HG03159 (cell line): Measurements from ENCODE around the gene GKAP1.
"Not testable (repeated sequence)": the region's sequence is repeated elsewhere in the genome, so short reads cannot be mapped to it uniquely, and the experiment has no call there.

Source experiments
- ATAC-seq: cut with Tn5 transposase; IDR thresholded peaks from one replicate; pipeline ENCODE4 v1.9.1; 2021; ENCODE audit warnings: mild to moderate bottlenecking, moderate library complexity; ENCODE audit not compliant: unreplicated experiment

The GKAP1 gene

DNA sequence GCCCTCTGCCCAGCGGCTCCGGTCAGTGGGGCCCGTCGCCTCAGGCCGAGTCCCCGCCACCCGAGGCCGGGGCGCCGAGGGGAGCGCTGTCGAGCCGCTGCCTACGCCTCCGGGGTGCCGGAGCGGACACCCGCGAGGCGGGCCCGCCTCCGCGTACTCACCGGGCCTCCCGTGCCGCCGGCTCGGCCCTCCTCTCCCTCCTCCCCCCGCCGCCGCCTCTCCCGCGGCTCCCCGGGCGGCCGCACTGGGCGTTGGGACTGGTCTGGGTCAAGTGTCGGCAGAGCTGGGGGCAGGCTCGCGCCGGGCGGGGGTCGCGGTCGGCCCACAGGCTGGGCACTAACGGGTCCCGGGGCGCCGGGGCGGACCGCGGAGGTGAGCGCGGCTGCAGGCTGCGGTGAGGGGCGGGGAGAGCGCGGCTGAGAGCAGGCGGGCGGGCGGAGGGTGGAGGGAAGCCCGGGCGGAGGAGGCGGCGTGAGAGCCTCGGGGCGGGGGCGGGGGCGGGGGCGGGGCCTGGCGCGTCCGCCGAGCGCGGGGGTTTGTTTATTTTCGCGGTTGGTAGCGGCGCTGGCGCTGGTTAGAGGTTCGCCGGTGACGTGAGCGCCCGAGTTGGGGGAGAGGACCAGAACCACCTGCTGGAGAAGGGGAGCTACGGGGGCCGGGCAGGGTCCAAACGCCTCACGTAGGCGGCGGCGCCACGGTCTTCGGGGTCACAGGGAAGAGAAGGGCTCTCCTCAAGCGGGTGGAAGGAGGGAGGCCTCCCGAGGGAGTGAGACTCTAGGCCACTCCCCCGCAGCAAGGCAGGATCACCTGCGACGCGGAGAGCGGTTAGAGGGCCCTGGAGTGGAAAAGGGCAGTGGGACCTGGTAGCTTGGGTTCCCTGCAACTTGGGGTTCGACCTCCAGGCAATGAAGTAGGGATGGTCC, at the start of gene GKAP1:
GKAP1 (minus strand) TSS at position 414 of the 923 bp plus-strand sequence. CDS start 11,252 bp downstream, outside the sequence.
- ATAC-seq = peak; percentile 83

DNA sequence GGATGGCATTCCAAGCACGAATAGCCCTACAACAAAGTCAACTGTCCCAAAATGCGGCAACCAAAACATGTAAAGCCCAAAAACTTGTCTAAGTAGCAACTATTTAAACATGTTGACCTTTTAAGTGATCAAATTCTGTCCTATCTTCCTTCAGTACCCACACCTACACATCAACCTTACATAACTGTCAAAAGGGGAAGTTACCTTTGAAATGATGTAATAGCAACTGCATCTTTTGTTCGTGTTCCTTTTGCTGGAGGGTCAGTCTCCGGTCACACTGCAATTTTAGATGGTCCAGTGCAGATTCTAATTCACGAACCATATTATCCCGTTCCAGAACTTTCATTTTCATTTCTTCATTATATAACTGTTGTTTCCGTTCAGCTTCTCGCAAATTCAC, 32.3 kb upstream of the GKAP1 start:
- ATAC-seq = not testable (repeated sequence)

DNA sequence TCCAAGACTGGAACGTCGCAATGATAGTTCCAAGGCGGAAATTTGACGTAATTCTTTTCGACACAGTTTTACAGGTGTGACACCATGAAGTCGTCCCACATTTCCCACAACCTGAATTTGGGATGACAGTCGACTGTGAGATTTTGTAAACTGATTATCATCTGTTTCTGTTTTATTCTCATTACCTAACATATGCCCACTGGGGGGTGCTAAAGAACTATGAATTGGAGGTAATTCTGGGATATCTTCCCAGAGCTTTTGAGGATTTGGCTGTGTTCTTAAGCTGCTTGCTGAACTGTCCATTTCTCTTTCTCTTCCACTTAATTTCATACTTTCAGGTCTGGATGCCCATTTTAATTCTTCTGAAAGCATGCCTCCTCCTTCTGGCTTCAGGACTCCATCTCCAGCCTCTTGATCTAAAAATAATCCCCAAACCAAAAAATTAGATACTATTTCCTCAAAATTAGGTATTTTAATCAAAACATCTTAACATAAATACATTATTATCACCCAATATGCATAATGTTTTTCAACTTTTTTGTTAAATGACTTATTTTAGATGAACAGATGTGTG, 19.6 kb upstream of the GKAP1 start:
- not testable (repeated sequence) for ATAC-seq

DNA sequence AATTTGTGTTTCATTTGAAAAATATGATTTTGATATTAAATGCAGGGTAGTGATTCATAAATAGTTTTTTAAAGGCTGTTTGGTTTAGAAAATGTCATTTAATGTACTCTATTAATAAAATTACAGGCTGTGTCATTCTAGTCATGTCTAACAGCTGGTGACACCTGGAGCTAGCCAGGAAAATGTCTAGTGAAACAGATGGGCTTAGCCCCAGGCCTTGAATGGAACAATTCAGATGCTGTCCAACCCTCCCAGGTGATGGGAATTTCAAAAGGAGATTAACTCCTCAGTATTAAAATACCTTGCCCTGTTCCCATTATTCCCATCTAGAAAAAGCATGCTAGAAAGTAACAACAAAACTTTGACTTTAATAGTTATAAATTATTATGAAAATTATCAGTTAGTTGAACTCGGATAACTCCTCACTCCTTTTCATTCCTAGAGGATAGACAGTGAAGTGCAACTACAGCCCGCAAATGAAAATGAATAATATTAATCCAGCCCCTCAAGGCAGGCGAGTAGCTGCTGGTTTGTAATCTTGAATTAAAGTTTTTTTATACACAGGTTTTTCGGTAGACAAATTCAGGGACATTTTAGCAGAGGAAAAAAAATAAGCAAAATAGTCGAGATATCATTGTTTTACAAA, 13.0 kb upstream of the GKAP1 start:
- ATAC-seq = not testable (repeated sequence)

DNA sequence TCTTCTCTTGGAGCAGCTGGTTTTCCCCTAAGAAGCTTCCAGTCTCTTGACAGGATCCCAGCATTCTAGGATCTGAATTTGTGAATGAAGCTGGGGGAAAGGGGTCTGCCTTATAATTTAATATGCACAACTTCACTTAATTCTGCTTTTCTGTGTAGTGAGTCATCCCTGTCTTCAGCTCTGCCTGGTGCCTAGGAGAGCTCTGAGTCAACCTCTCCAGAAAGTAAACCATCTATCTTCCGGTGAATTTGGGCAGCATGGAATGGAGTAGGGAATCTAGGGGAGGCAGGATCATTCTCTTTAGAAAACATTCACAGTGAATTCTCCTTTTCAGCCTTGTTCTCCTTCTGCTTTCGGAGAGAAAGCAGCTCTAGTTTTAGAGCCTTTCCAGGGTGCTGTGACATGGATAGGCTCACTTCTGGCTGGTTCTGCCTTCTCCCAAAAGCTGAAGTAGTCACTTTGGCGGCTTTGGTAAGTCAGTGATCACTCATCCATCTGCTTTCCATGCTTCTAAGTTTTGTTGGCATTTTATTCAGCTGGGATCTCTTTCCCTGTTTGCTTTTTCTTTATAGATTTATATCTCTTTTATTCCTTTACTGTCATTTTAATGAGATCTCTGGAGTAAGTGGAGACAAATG, 7.5 kb upstream of the GKAP1 start:
- not testable (repeated sequence) for ATAC-seq

DNA sequence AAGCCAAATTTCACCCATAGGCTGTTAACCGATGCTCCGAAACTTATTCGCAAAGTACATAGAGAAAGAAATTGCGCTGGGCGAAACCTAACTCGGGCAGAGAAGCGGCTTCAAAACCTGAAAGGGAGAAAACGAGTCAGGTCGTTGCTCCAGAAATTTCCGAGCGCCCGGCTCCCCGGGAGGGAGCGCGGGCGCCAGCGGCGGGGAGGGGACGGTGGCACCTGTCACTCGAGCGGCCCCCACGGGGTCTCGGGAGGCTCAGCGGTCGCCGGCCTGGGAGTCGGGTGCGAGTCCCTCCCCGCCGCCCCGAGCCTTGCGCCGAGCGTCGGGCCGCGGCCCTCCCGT, 586 bp downstream of the GKAP1 start:
- peak; percentile 8 for ATAC-seq

DNA sequence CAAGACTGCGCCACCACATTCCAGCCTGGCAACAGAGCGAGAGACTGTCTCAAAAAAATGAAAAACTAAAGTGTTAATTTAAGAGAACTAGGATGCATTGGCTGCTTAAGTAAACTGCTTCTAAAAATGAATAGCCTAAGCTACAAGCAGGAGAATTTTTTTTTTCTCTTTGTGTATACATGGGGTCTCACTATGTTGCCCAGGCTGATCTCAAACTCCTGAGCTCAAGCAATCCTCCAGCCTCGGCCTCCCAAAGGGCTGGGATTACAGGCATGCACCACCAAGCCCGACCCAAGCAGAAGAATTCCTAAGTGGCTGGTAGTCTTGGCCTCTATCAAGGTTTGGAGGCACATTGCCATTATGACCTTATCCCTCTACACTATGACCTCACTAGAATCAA, 2.4 kb downstream of the GKAP1 start:
- not testable (repeated sequence) for ATAC-seq

DNA sequence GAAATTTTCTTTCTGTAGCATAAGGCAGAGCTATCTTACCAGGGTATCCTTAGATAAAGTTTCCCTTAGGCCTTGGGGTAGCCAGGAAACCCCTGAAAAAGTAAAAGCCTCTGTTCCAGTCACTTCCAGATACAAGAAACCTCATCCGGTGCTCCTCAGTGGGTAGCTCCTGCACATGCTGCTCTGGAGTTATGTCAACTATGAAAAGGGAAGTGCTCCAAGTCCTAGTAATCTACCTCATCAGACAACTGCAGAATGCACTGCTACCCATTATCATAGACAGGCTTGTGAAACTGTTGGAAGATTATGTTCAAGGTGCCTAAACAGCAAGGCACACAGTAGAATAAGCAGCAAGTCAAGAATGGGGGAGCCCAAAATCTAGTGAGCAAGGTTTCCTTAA, 8.4 kb downstream of the GKAP1 start:
- not testable (repeated sequence) for ATAC-seq

DNA sequence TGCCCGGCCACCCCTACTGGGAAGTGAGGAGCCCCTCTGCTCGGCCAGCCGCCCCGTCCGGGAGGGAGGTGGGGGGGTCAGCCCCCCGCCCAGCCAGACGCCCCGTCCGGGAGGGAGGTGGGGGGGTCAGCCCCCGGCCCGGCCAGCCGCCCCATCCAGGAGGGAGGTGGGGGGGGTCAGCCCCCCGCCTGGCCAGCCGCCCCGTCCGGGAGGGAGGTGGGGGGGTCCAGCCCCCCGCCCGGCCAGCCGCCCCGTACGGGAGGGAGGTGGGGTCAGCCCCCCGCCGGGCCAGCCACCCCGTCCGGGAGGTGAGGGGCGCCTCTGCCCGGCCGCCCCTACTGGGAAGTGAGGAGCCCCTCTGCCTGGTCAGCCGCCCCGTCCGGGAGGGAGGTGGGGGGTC, 13.1 kb downstream of the GKAP1 start:
- ATAC-seq = not testable (repeated sequence)

DNA sequence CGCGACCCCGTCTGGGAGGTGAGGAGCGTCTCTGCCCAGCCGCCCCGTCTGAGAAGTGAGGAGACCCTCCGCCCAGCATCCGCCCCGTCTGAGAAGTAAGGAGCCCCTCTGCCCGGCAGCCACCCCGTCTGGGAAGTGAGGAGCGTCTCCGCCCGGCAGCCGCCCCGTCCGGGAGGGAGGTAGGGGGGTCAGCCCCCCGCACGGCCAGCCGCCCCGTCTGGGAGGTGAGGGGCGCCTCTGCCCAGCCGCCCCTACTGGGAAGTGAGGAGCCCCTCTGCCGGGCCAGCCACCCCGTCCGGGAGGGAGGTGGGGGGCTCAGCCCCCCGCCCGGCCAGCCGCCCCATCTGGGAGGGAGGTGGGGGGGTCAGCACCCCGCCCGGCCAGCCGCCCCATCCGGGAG, 13.6 kb downstream of the GKAP1 start:
- ATAC-seq = not testable (repeated sequence)

DNA sequence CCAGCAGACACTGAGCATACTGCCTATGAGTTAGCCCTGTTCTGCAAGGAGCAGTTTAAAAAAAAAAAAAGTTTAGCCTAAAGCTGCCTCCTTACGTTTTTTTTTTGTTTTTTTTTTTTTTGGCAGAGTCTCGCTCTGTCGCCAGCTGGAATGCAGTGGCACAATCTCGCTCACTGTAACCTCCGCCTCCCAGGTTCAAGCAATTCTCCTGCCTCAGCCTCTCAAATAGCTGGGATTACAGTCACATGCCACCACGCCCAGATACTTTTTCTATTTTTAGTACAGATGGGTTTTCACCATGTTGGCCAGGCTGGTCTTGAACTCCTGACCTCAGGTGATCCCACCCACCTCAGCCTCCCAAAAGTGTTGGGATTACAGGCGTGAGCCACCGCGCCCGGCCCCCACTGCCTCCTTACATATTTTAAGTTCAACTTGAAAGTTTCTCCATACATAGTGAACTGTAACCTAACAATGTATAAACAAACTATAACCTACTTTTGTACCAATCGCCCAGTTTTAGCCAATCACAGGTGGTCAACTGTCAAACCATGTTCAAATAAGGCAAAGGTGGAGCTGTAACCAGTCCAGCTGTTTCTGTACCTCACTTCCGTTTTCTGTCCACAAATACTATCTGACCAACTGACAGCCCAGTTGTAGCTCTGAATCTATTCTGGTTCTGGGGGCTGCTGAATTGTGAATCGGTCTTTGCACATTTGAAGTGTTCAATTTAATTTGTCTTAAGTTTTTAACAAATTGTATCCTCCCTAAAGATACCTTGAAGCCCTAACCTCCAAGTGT, 17.1 kb downstream of the GKAP1 start:
- no peak for ATAC-seq

DNA sequence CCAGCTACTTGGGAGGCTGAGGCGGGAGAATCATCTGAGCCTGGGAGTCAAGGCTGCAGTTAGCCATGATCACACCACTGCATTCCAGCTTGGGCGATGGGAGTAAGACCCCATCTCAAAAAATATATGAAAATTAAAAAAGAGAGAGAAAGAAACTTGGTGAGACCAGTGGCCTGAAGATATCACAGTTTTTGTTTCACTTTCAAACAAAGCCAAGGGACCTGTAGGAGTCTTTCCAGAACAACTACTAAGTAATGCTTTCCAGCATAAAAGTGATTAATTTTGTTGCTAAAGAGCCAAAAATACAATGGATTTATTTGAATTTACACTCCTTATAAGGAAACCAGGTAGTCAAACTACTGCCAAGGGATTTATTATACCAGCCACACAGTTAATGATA, 23.5 kb downstream of the GKAP1 start:
- ATAC-seq = no peak

DNA sequence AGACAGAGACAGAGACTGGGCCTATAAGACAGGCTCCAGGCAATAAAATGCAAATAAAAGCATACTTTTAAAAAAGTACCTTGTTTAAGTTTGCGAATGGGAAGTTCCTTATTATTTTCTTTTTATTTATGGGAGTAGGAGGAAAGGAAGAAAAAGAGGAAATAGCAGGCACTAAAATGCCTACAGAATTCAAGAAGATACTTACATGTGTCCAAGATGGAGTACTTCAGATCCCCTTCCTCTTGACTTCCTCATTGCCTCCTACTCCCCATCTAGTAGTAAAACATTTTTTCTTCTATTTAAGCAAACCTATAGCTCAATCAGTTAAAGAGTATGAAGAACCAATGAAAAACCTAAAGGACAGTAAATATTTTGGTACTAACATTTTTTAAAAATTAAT, 24.8 kb downstream of the GKAP1 start:
- no peak for ATAC-seq

DNA sequence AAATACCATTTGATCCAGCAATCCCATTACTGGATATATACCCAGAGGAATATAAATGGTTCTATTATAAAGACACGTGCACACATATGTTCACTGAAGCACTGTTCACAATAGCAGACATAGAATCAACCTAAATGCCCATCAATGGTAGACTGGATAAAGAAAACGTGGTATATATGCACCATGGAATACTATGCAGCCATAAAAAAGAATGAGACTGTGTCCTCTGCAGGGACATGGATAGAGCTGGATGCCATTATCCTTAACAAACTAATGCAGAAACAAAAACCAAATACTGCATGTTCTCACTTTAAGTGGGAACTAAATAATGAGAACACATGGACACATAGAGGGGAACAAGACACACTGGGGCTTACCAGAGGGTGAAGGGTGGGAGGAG, 39.4 kb downstream of the GKAP1 start:
- ATAC-seq = no peak

DNA sequence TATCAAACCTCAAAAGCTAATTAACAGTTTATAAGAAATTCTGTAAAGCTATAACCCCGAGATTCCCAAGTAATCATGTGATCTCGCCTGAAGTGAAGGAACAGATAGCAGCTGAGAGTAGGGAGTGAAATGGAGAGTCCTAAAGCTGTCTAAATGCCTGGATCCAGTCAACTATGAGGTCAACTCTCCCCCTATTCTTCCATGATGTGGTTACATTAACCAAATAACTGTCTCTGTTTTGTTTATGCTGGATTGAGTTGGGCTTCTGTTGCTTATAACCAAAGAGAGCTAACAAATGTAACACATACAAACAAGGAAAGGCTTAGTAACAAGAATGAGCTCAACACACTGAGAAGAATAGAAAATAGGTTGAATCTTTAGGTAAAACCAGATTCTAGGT, 41.6 kb downstream of the GKAP1 start:
- no peak for ATAC-seq

DNA sequence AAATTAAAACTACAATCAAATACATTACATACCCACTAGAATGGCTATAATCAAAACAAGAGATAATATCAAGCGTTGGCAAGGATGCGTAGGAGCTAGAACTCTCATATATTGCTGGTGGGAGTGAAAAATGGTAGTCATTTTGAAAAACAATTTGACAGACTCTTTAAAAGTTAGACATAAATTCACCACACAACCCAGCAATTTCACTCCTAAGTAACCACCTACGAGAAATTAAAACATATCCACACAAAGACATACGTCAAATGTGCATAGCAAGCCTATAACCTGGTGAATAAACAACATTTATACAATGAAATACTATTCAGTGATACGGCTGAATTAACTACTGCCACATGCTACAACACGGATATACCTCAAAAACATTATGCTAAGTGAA, 44.7 kb downstream of the GKAP1 start:
- ATAC-seq = no peak

DNA sequence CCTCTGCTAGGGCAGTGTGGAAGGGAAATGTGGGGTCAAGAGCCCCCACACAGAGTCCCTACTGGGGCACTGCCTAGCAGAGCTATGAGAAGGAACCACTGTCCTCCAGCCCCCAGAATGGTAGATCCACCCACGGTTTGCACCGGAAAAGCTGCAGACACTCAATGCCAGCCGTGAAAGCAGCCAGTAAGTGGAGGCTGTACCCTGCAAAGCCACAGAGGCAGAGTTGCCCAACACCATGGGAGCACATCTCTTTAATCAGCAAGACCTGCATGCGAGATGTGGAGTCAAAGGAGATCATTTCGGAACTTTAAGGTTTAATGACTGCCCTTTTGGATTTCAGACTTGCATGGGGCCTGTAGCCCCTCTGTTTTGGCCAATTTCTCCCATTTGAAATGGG, 52.2 kb downstream of the GKAP1 start:
- no peak for ATAC-seq

DNA sequence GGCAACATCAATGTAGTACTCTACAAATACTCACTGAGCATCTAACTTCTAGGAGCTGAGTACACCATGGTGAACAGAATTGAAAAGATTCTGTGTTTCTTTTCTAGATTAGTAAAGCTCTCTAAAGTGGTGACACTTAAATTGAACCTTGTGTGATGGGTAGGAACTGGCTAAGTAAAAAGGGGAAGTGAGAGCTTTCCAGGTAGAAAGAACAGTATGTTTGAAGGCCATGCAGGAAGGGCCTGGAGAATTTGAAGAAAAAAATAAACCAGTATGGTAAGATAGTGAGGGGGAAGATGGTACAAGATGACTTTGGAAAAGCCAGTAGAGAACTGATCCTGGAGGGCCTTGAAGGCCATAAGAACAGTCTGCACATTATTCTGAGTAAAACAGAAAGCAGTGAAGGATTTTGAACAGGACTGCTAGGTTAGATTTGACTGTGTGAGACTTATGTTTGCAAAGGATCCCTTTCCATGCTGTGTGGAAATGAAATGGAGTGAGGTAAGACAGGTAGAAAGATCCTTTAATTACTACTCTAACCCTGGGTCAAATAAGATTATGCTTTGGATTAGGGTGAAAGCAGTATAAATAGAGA, 63.1 kb downstream of the GKAP1 start:
- peak; percentile 75 for ATAC-seq

DNA sequence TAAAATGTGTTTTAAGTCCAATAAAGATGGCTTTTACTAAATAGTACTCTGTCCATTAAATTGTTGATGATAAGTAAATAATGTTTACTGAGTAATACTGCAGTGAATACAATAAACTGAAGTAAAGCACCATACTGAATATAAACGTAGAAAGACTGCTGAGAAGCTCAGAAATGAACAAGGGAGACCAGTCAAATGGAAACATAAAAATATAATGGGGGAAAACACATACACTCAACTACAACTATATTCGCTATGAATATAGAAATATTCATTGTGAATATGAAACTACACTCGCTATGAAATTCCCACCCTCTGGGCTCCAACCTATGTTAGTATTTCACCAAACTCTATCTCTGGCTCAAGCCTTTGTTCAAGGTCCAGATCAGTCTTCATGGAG, 67.9 kb downstream of the GKAP1 start:
- ATAC-seq = no peak

DNA sequence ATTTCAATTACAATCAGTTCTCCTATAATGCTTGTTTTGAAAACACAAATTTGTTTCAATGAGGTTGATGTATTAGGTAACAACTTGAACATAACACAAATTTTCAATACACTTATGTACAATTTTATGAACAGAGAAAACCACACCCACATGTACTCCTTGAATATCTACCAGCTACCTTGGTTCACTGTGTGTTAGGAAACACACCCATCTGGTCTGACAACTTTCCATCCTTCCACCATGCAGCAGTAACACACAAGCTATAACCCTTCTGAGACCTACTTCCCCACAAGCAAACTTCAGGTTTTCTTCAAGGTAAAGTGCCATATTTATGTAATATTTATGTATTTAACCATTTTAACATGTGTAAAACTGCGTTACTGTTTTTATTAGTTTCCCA, 73.4 kb downstream of the GKAP1 start:
- no peak for ATAC-seq
